HEK293 (cell line): ENCODE measurements around the gene SLIT2.

Source experiments
- CTCF ChIA-PET: fragments of 350-600 bp; formaldehyde crosslinking; extraction: SDS; loops from one replicate; lab custom pipeline; 2021; ENCODE audit warnings: antibody characterized with exemption; lab: Yijun Ruan, JAX
- POLR2A ChIA-PET: fragments of 300-600 bp; formaldehyde crosslinking; extraction: SDS; loops from one replicate; lab custom pipeline; 2020; ENCODE audit warnings: antibody characterized with exemption, inconsistent platforms; lab: Yijun Ruan, JAX
- H3K27ac ChIP-seq: fragments of 200-500 bp; sonication (Bioruptor generic); 2 replicates; pipeline ENCODE4 v1.5.1; 2014; ENCODE audit warnings: low read depth, low read length, control low read depth, inconsistent platforms; ENCODE audit errors: extremely low read depth
- H3K36me3 ChIP-seq, 2 experiments: fragments of 200-500 bp in 1 of 2; sonication (Bioruptor generic) in 1 of 2; 1 replicate in 1 of 2; 2 replicates in 1 of 2; pipeline ENCODE4 v1.5.1; 2014 to 2017; ENCODE audit warnings: inconsistent platforms in 2 of 2, low read length in 2 of 2; ENCODE audit not compliant: control insufficient read depth in 2 of 2, insufficient read depth in 1 of 2
- H3K4me1 ChIP-seq: fragments of 200-500 bp; sonication (Bioruptor generic); 2 replicates; pipeline ENCODE4 v1.5.1; 2014; ENCODE audit warnings: mild to moderate bottlenecking, low read length, inconsistent platforms; ENCODE audit not compliant: control insufficient read depth, insufficient read depth
- H3K4me3 ChIP-seq: 2 replicates; pipeline ENCODE4 v1.5.1; 2011; ENCODE audit warnings: low read depth, mild to moderate bottlenecking, control low read depth, low read length, moderate library complexity
- H3K9me3 ChIP-seq: fragments of 200-500 bp; sonication (Bioruptor generic); 2 replicates; pipeline ENCODE4 v1.5.1; 2014; ENCODE audit warnings: low read depth, low read length, inconsistent platforms; ENCODE audit not compliant: control insufficient read depth, insufficient read depth
- CTCF ChIP-seq: fragments of 450-650 bp; formaldehyde crosslinking; IDR thresholded peaks from 2 replicates; pipeline ENCODE4 v1.5.1; 2016; ENCODE audit warnings: missing biosample characterization, missing genetic modification characterization
- GLI2 ChIP-seq: fragments of 450-650 bp; formaldehyde crosslinking; IDR thresholded peaks from 2 replicates; pipeline ENCODE4; 2017; ENCODE audit warnings: missing biosample characterization, missing genetic modification characterization, low read depth, borderline replicate concordance
- OVOL3 ChIP-seq: fragments of 450-650 bp; formaldehyde crosslinking; IDR thresholded peaks from 2 replicates; pipeline ENCODE4 v1.5.1; 2016; ENCODE audit warnings: missing biosample characterization, missing genetic modification characterization
- PRDM2 ChIP-seq: fragments of 450-650 bp; formaldehyde crosslinking; IDR thresholded peaks from 2 replicates; pipeline ENCODE4 v1.5.1; 2016; ENCODE audit warnings: missing biosample characterization, missing genetic modification characterization, borderline replicate concordance
- TCF7L2 ChIP-seq: IDR thresholded peaks from 2 replicates; pipeline ENCODE4 v1.6.1; 2011; ENCODE audit warnings: low read depth, mild to moderate bottlenecking, inconsistent platforms, low read length, moderate library complexity, borderline replicate concordance
- ZFP69B ChIP-seq: fragments of 450-650 bp; formaldehyde crosslinking; IDR thresholded peaks from 2 replicates; pipeline ENCODE4 v1.5.1; 2016; ENCODE audit warnings: missing biosample characterization, missing genetic modification characterization
- ZNF10 ChIP-seq: fragments of 450-650 bp; formaldehyde crosslinking; IDR thresholded peaks from 2 replicates; pipeline ENCODE4 v1.5.1; 2017; ENCODE audit warnings: missing biosample characterization, missing genetic modification characterization
- ZNF133 ChIP-seq: fragments of 450-650 bp; formaldehyde crosslinking; IDR thresholded peaks from 2 replicates; pipeline ENCODE4 v1.5.1; 2016; ENCODE audit warnings: missing biosample characterization, missing genetic modification characterization
- ZNF560 ChIP-seq: fragments of 450-650 bp; formaldehyde crosslinking; IDR thresholded peaks from 2 replicates; pipeline ENCODE4 v1.5.1; 2017; ENCODE audit warnings: missing biosample characterization, missing genetic modification characterization, borderline replicate concordance
- ZNF624 ChIP-seq: fragments of 450-650 bp; formaldehyde crosslinking; IDR thresholded peaks from 2 replicates; pipeline ENCODE4 v1.5.1; 2017; ENCODE audit warnings: missing biosample characterization, missing genetic modification characterization
- ZNF629 ChIP-seq: fragments of 450-650 bp; formaldehyde crosslinking; IDR thresholded peaks from 2 replicates; pipeline ENCODE4 v1.5.1; 2017; ENCODE audit warnings: missing biosample characterization, missing genetic modification characterization
- ZNF692 ChIP-seq: fragments of 450-650 bp; formaldehyde crosslinking; IDR thresholded peaks from 2 replicates; pipeline ENCODE4 v1.5.1; 2016; ENCODE audit warnings: missing biosample characterization, missing genetic modification characterization
- ZNF830 ChIP-seq: fragments of 450-650 bp; IDR thresholded peaks from 2 replicates; pipeline ENCODE4 v1.5.0; 2018; ENCODE audit warnings: missing biosample characterization, missing genetic modification characterization, low read depth, mild to moderate bottlenecking, moderate library complexity
- TF ChIP-seq, protein P1 (sequence below): fragments of 450-650 bp; formaldehyde crosslinking; IDR thresholded peaks from 2 replicates; pipeline ENCODE4 v1.5.1; 2016; ENCODE audit warnings: missing biosample characterization, missing genetic modification characterization, borderline replicate concordance
- TF ChIP-seq, protein P2 (sequence below): fragments of 450-650 bp; formaldehyde crosslinking; IDR thresholded peaks from 2 replicates; pipeline ENCODE4 v1.5.1; 2017; ENCODE audit warnings: missing biosample characterization, missing genetic modification characterization
- TF ChIP-seq, protein P3 (sequence below): fragments of 450-650 bp; formaldehyde crosslinking; IDR thresholded peaks from 2 replicates; pipeline ENCODE4 v1.5.1; 2016; ENCODE audit warnings: missing biosample characterization, missing genetic modification characterization, borderline replicate concordance

Gene SLIT2

DNA sequence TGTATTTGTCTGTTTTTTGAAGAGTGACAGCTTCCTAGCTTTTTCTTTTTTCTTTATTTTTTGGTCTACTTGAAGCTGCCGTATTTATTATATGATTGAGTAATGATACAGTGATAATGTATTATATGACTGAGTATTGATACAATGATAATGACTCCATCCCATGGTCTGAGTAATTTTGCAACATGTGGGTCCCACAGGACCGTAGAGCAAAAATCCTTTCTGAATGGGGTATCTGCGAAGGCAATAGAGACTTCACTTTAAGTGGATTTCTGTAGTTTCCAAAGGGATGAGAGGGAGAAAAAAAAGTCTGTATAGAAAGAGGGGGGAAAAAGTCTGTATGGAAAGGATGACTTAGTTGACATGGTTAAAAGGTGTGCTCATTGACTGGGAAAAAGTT lies 41.0 kb downstream of the SLIT2 start:
- H3K27ac ChIP-seq = no peak overlapping the region
- H3K4me1 ChIP-seq = peaks cover 6% of the 10 kb centered on the region; the same call in 1 of the 2 replicates
- CTCF ChIA-PET = no interaction called here
- H3K36me3 ChIP-seq = peaks cover 0 to 14% of the 10 kb centered on the region in 2 experiments; a peak in 1 of 3 replicates
- POLR2A ChIA-PET = no interaction called here
- H3K4me3 ChIP-seq = no peak overlapping the region
- TF ChIP-seq TCF7L2 (no peak), ZNF830 (tag by site-specific recombination) (no peak), ZNF629 (tag by site-specific recombination) (no peak), ZNF133 (no peak), ZFP69B (tag by site-specific recombination) (peak; percentile 79; the same call in 1 of the 2 replicates), GLI2 (tag by site-specific recombination) (no peak), ZNF624 (tag by site-specific recombination) (no peak), PRDM2 (no peak), OVOL3 (no peak), ZNF560 (no peak), ZNF10 (no peak), ZNF692 (tag by site-specific recombination) (peak; percentile 76), CTCF (tag by site-specific recombination) (no peak)
- TF ChIP-seq, protein P1, sequence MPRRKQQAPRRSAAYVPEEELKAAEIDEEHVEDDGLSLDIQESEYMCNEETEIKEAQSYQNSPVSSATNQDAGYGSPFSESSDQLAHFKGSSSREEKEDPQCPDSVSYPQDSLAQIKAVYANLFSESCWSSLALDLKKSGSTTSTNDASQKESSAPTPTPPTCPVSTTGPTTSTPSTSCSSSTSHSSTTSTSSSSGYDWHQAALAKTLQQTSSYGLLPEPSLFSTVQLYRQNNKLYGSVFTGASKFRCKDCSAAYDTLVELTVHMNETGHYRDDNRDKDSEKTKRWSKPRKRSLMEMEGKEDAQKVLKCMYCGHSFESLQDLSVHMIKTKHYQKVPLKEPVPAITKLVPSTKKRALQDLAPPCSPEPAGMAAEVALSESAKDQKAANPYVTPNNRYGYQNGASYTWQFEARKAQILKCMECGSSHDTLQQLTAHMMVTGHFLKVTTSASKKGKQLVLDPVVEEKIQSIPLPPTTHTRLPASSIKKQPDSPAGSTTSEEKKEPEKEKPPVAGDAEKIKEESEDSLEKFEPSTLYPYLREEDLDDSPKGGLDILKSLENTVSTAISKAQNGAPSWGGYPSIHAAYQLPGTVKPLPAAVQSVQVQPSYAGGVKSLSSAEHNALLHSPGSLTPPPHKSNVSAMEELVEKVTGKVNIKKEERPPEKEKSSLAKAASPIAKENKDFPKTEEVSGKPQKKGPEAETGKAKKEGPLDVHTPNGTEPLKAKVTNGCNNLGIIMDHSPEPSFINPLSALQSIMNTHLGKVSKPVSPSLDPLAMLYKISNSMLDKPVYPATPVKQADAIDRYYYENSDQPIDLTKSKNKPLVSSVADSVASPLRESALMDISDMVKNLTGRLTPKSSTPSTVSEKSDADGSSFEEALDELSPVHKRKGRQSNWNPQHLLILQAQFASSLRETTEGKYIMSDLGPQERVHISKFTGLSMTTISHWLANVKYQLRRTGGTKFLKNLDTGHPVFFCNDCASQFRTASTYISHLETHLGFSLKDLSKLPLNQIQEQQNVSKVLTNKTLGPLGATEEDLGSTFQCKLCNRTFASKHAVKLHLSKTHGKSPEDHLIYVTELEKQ (tag by site-specific recombination) = no peak
- TF ChIP-seq, protein P2, sequence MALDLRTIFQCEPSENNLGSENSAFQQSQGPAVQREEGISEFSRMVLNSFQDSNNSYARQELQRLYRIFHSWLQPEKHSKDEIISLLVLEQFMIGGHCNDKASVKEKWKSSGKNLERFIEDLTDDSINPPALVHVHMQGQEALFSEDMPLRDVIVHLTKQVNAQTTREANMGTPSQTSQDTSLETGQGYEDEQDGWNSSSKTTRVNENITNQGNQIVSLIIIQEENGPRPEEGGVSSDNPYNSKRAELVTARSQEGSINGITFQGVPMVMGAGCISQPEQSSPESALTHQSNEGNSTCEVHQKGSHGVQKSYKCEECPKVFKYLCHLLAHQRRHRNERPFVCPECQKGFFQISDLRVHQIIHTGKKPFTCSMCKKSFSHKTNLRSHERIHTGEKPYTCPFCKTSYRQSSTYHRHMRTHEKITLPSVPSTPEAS (tag by site-specific recombination) = no peak
- TF ChIP-seq, protein P3, sequence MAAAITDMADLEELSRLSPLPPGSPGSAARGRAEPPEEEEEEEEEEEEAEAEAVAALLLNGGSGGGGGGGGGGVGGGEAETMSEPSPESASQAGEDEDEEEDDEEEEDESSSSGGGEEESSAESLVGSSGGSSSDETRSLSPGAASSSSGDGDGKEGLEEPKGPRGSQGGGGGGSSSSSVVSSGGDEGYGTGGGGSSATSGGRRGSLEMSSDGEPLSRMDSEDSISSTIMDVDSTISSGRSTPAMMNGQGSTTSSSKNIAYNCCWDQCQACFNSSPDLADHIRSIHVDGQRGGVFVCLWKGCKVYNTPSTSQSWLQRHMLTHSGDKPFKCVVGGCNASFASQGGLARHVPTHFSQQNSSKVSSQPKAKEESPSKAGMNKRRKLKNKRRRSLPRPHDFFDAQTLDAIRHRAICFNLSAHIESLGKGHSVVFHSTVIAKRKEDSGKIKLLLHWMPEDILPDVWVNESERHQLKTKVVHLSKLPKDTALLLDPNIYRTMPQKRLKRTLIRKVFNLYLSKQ (tag by site-specific recombination) = no peak
- TF ChIP-seq, all 188 proteins: peak for 2
- no peaks in the 10 kb centered on the region for H3K9me3 ChIP-seq
